ENCODE data around the gene TXNDC9.

Gene TXNDC9

GRCh38 chr2:99275882-99276281 is 60.3 kb downstream of the TXNDC9 start:
- no peak overlapping the region for H3K4me3 ChIP-seq (ENCODE audit: low read depth, low read length)
- no peak overlapping the region for H2AFZ ChIP-seq (ENCODE audit: low read length, unreplicated experiment)
- H3K79me2 ChIP-seq (ENCODE audit: control insufficient read depth, insufficient read depth, low read length, unreplicated experiment), result no peaks in the 10 kb centered on the region
- H3K4me1 ChIP-seq (ENCODE audit: control insufficient read depth, insufficient read depth, low read length, unreplicated experiment), result peaks cover 6% of the 10 kb centered on the region
- H3K27ac ChIP-seq (ENCODE audit: low read depth, low read length), result no peak overlapping the region
- H3K36me3 ChIP-seq (ENCODE audit: insufficient read depth, low read length), result no peaks in the 10 kb centered on the region
- no peaks in the 10 kb centered on the region for H3K27me3 ChIP-seq (ENCODE audit: insufficient read depth, low read length)

All from ACC112 (cell line).